Loucy (cell line): ENCODE measurements around the gene AFF1.
A peak's percentile ranks its signal among the peaks of the same experiment; 100 is the strongest.

Source experiments
- H2AFZ ChIP-seq: fragments of 200-600 bp; sonication (generic); 2 replicates; pipeline ENCODE4 v1.6.0; 2016; ENCODE audit warnings: antibody characterized with exemption, mild to moderate bottlenecking, low read length, moderate library complexity
- H3F3A ChIP-seq: fragments of 200-600 bp; 2 replicates; pipeline ENCODE4 v1.6.0; 2016; ENCODE audit warnings: antibody characterized with exemption, low read depth, mild to moderate bottlenecking
- H3K27me3 ChIP-seq: fragments of 200-600 bp; sonication (generic); 2 replicates; pipeline ENCODE4 v1.6.1; 2014; ENCODE audit warnings: low read length, mild to moderate bottlenecking; ENCODE audit not compliant: insufficient read depth, poor library complexity, severe bottlenecking
- H3K36me3 ChIP-seq: fragments of 200-600 bp; sonication (generic); 2 replicates; pipeline ENCODE4 v1.6.1; 2016; ENCODE audit warnings: low read length; ENCODE audit not compliant: insufficient read depth
- H3K4me1 ChIP-seq: fragments of 200-600 bp; sonication (generic); 2 replicates; pipeline ENCODE4 v1.5.1; 2014; ENCODE audit warnings: low read length, mild to moderate bottlenecking; ENCODE audit not compliant: insufficient read depth, poor library complexity, severe bottlenecking
- H3K4me2 ChIP-seq: fragments of 200-600 bp; sonication (generic); 2 replicates; pipeline ENCODE4 v1.6.0; 2014; ENCODE audit warnings: antibody characterized with exemption, low read length, low read depth, mild to moderate bottlenecking; ENCODE audit not compliant: poor library complexity, severe bottlenecking
- H3K4me3 ChIP-seq: fragments of 200-600 bp; sonication (generic); 2 replicates; pipeline ENCODE4 v1.5.1; 2014; ENCODE audit warnings: low read length, mild to moderate bottlenecking, mixed read lengths; ENCODE audit not compliant: poor library complexity, severe bottlenecking
- H3K79me2 ChIP-seq: fragments of 200-600 bp; sonication (generic); 2 replicates; pipeline ENCODE4 v1.6.1; 2014; ENCODE audit warnings: low read length; ENCODE audit not compliant: insufficient read depth
- H3K9ac ChIP-seq: fragments of 200-600 bp; sonication (generic); 2 replicates; pipeline ENCODE4 v1.6.0; 2014; ENCODE audit warnings: mild to moderate bottlenecking, low read depth, low read length, moderate library complexity; ENCODE audit not compliant: poor library complexity, severe bottlenecking
- H3K9me2 ChIP-seq: fragments of 200-600 bp; sonication (generic); replicated peaks from 2 replicates; pipeline ENCODE4 v1.6.1; 2016; ENCODE audit warnings: low read depth, low read length, mixed read lengths
- H3K9me3 ChIP-seq: fragments of 200-600 bp; sonication (generic); 2 replicates; pipeline ENCODE4 v1.6.1; 2014; ENCODE audit warnings: mild to moderate bottlenecking, antibody characterized with exemption, low read length, low read depth; ENCODE audit not compliant: insufficient read depth
- H4K20me1 ChIP-seq: fragments of 200-600 bp; sonication (generic); 2 replicates; pipeline ENCODE4 v1.6.0; 2014; ENCODE audit warnings: antibody characterized with exemption, low read length, mild to moderate bottlenecking; ENCODE audit not compliant: insufficient read depth, poor library complexity, severe bottlenecking
- EZH2phosphoT487 ChIP-seq: fragments of 200-600 bp; IDR thresholded peaks from 2 replicates; pipeline ENCODE4 v1.6.1; 2018; ENCODE audit warnings: antibody characterized with exemption, mild to moderate bottlenecking, moderate library complexity, borderline replicate concordance
- TF ChIP-seq, protein P1 (sequence below): fragments of 200-600 bp; sonication (generic); conservative IDR thresholded peaks from 2 replicates; pipeline ENCODE4 v1.5.1; 2014; ENCODE audit warnings: mild to moderate bottlenecking, antibody characterized with exemption, low read length

AFF1 gene

DNA sequence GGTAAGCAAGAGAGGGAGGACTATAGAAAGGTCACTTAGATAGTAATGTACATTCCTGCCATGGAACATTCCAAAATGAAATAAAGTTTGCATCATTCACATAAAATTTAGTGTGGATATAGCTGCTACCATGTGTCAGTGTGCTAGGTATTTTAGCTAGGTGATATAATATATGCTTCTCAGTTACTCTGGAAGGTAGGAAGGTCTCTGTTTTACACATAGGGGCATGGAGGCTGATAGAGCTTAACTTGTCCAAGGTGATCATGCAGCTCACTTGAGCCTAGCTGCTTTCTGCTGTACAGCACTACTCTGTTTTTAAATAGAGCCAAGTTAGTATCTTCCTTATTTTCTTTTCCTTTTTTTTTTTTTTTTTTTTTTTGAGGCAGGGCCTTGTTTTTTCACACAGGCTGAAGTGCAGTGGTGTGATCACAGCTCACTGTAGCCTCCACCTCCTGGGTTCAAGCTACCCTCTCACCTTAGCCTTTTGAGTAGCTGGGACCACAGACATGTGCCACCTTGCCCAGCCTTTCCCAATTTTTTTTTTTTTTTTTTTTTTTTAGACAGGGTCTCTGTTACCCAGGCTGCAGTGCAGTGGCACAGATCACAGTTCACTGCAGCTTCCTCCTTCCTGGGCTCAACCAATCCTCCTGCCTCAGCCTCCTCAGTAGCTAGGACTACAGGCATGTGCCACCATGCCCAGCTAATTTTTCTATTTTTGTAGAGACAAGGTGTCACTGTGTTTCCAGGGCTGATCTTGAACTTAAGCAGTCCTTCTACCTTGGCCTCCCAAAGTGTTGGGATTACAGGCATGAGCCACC is 10.4 kb downstream of the AFF1 start:
- Histone ChIP-seq H3K4me1 (peaks cover 61% of the 10 kb centered on the region), H2AFZ (no peak overlapping the region), H3K9ac (peak overlapping the region; percentile 20), H3K4me3 (no peak overlapping the region), H3F3A (peaks cover 4% of the 10 kb centered on the region; the same call in 1 of the 2 replicates), H3K79me2 (peaks cover 85% of the 10 kb centered on the region), H3K9me2 (no peaks in the 10 kb centered on the region), H3K4me2 (peak overlapping the region; percentile 42), H3K36me3 (peaks cover 5% of the 10 kb centered on the region; the same call in 1 of the 2 replicates), H4K20me1 (peaks cover 23% of the 10 kb centered on the region), H3K27me3 (no peaks in the 10 kb centered on the region), H3K9me3 (no peaks in the 10 kb centered on the region)
- no peak for TF ChIP-seq EZH2phosphoT487
- TF ChIP-seq, protein P1, sequence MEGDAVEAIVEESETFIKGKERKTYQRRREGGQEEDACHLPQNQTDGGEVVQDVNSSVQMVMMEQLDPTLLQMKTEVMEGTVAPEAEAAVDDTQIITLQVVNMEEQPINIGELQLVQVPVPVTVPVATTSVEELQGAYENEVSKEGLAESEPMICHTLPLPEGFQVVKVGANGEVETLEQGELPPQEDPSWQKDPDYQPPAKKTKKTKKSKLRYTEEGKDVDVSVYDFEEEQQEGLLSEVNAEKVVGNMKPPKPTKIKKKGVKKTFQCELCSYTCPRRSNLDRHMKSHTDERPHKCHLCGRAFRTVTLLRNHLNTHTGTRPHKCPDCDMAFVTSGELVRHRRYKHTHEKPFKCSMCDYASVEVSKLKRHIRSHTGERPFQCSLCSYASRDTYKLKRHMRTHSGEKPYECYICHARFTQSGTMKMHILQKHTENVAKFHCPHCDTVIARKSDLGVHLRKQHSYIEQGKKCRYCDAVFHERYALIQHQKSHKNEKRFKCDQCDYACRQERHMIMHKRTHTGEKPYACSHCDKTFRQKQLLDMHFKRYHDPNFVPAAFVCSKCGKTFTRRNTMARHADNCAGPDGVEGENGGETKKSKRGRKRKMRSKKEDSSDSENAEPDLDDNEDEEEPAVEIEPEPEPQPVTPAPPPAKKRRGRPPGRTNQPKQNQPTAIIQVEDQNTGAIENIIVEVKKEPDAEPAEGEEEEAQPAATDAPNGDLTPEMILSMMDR: no peak

DNA sequence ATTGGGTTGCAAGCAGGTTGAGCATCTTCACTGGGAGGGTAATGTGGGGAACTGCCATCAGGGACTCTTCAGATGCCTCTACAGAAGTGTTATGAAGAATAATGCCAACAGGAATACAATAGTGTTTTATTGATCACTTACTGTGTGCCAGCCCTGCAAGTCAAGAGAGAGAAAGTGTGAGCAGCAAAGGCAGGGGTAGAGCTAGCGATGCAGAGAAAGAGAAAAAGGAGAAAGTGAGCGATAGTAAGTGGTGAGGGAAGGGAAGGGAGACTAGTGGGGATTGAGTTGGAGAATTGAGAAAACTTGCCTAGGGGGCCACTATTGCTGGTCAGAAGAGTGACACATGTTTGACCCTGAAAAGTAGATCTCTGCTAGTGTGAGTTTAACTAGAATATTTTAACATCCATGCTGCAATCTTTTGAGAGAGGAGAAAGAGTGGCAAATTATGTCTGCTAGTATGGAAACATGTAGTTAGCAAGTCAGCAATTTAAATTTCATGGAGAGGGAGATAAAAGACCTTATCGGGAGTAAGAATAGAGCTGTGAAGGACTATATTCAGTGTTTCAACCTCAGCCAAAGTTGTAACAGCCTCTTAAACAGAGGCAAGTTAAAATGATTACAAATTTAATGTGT is 12.2 kb downstream of the AFF1 start:
- Histone ChIP-seq H3K27me3 (no peaks in the 10 kb centered on the region), H3K36me3 (peaks cover 5% of the 10 kb centered on the region; the same call in 1 of the 2 replicates), H2AFZ (no peak overlapping the region), H4K20me1 (peaks cover 19% of the 10 kb centered on the region), H3K4me1 (peaks cover 57% of the 10 kb centered on the region), H3F3A (peaks cover 4% of the 10 kb centered on the region; the same call in 1 of the 2 replicates), H3K9me3 (no peaks in the 10 kb centered on the region), H3K4me2 (peak overlapping the region; percentile 45), H3K4me3 (peak overlapping the region; percentile 7), H3K79me2 (peaks cover 78% of the 10 kb centered on the region), H3K9ac (peak overlapping the region; percentile 6), H3K9me2 (no peaks in the 10 kb centered on the region)
- no peak for TF ChIP-seq EZH2phosphoT487
- TF ChIP-seq, protein P1: no peak

DNA sequence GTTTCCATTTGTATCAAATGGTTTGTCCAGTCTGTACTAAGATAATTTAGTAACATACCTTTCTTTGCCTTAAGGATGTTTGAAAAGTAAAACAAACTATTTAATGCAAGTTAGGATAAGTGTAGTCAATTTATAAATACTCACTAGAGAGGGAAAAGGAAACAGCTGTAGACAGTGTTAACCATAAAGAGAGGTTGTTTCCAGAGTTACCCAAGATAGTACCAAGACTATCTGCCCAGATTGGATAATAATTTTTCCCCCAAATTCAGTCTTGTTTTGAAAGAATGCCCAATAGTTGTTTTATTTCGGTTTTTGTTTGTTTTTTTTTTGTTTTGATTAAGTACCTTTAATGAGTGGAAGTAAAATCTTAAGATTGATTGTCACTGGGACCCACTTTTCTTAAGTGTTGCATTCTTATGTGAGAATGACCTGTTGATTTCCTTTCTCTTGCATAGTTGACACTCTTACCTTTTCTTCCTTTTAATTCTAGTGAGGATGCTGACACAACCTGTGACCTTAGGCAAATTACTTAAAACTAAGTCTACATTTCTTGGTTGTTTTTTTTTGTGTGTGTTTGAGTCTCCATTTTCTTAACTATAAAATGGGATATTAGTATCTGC is 12.8 kb downstream of the AFF1 start:
- Histone ChIP-seq H2AFZ (no peak overlapping the region), H3K4me2 (peak overlapping the region; percentile 45), H3K9me2 (no peaks in the 10 kb centered on the region), H3K9me3 (no peaks in the 10 kb centered on the region), H3K27me3 (no peaks in the 10 kb centered on the region), H3K4me3 (peak overlapping the region; percentile 7), H3K36me3 (peaks cover 5% of the 10 kb centered on the region; the same call in 1 of the 2 replicates), H3K79me2 (peaks cover 77% of the 10 kb centered on the region), H3K9ac (peak overlapping the region; percentile 6), H3F3A (peaks cover 4% of the 10 kb centered on the region; the same call in 1 of the 2 replicates), H4K20me1 (peaks cover 18% of the 10 kb centered on the region), H3K4me1 (peaks cover 51% of the 10 kb centered on the region)
- TF ChIP-seq, protein P1: no peak
- TF ChIP-seq EZH2phosphoT487: no peak
